CD4-positive, alpha-beta T cell (primary cell): ENCODE measurements around the gene RNF213. TPM values are rescaled to one million over a fixed set of nuclear protein-coding genes. Genes with fewer than 3 reads are reported as not detected.

Source experiments
- ATAC-seq: fragments of 200-7000 bp; cut with Tn5 transposase; one replicate; pipeline ENCODE4 v1.10.0; 2022; ENCODE audit warnings: mild to moderate bottlenecking; ENCODE audit not compliant: poor library complexity
- CTCF ChIA-PET: fragments of 350-600 bp; sonication (Branson Sonifier 250); formaldehyde crosslinking; loops from one replicate; lab custom pipeline; 2021; ENCODE audit warnings: antibody characterized with exemption, inconsistent platforms; lab: Charles Lee
- POLR2A ChIA-PET: fragments of 350-600 bp; sonication (Branson Sonifier 250); formaldehyde crosslinking; loops from one replicate; lab custom pipeline; 2021; ENCODE audit warnings: antibody characterized with exemption, inconsistent platforms; lab: Charles Lee
- DNase-seq, 14 experiments: peaks; one replicate each; pipeline ENCODE4 v3.0.0-alpha.2; 2013 to 2020; ENCODE audit warnings: mixed read lengths in 2 of 14
- H3K27ac ChIP-seq, 2 donors: one replicate each; pipeline versions ENCODE4 v1.5.1 to v1.7.0; 2013; ENCODE audit warnings: low read length in 2 of 2, low read depth in 1 of 2, mild to moderate bottlenecking in 1 of 2
- H3K27me3 ChIP-seq, 2 experiments: 1 replicate in 1 of 2; 2 replicates in 1 of 2; pipeline versions ENCODE4 v1.6.1 to v1.7.0; 2013; ENCODE audit warnings: low read length in 2 of 2, control low read depth in 1 of 2, mild to moderate bottlenecking in 1 of 2, moderate library complexity in 1 of 2; ENCODE audit not compliant: insufficient read depth in 2 of 2, control insufficient read depth in 1 of 2
- H3K36me3 ChIP-seq: one replicate; pipeline ENCODE4 v1.6.1; 2013; ENCODE audit warnings: low read length, control low read depth; ENCODE audit not compliant: insufficient read depth
- H3K4me1 ChIP-seq: one replicate; pipeline ENCODE4 v1.6.1; 2013; ENCODE audit warnings: low read length, control low read depth; ENCODE audit not compliant: insufficient read depth
- H3K4me3 ChIP-seq: one replicate; pipeline ENCODE4 v1.5.1; 2013; ENCODE audit warnings: mild to moderate bottlenecking, low read length, moderate library complexity
- H3K9me3 ChIP-seq, 2 experiments: 1 replicate in 1 of 2; 2 replicates in 1 of 2; pipeline versions ENCODE4 v1.6.1 to v1.7.0; 2013; ENCODE audit warnings: low read length in 2 of 2, mild to moderate bottlenecking in 2 of 2, control low read depth in 1 of 2, moderate library complexity in 1 of 2; ENCODE audit not compliant: control insufficient read depth in 1 of 2, insufficient read depth in 1 of 2
- H3K27ac Mint-ChIP-seq: one replicate; pipeline ENCODE4 v1.8.0; 2020; ENCODE audit warnings: mixed read lengths
- H3K27me3 Mint-ChIP-seq: one replicate; pipeline ENCODE4 v1.8.0; 2021; ENCODE audit warnings: mixed read lengths
- H3K36me3 Mint-ChIP-seq: one replicate; pipeline ENCODE4 v1.8.0; 2021; ENCODE audit warnings: low read depth, mixed read lengths
- H3K4me1 Mint-ChIP-seq: one replicate; pipeline ENCODE4 v1.8.0; 2021; ENCODE audit warnings: low read depth, mixed read lengths
- H3K4me3 Mint-ChIP-seq: one replicate; pipeline ENCODE4 v1.8.0; 2020; ENCODE audit warnings: mild to moderate bottlenecking, mixed read lengths
- H3K9me3 Mint-ChIP-seq: one replicate; pipeline ENCODE4 v1.8.0; 2020; ENCODE audit warnings: mixed read lengths
- CTCF ChIP-seq: fragments of 200-600 bp; IDR thresholded peaks from one replicate; pipeline ENCODE4 v1.8.0; 2022; ENCODE audit warnings: antibody characterized with exemption, mild to moderate bottlenecking
- intact Hi-C, 2 experiments: fragments of 100-400 bp; cut with DNase I in 1 of 2; cut with micrococcal nuclease in 1 of 2; formaldehyde crosslinking; loops; one replicate each; pipeline versions ENCODE4 v1.15.1 to v1.9.0; 2023 to 2025; cut with DNase I, micrococcal nuclease
- total RNA-seq, 174 experiments: library from RNA in 2 of 174; stranded (reverse) in 2 of 174; gene quantifications; one replicate each; pipeline ENCODE4 v1.2.3 and lab custom pipeline; 2021 to 2026

RNF213 gene
- total RNA-seq, 2 experiments from 2014 or later, result 290 to 312 TPM

DNA sequence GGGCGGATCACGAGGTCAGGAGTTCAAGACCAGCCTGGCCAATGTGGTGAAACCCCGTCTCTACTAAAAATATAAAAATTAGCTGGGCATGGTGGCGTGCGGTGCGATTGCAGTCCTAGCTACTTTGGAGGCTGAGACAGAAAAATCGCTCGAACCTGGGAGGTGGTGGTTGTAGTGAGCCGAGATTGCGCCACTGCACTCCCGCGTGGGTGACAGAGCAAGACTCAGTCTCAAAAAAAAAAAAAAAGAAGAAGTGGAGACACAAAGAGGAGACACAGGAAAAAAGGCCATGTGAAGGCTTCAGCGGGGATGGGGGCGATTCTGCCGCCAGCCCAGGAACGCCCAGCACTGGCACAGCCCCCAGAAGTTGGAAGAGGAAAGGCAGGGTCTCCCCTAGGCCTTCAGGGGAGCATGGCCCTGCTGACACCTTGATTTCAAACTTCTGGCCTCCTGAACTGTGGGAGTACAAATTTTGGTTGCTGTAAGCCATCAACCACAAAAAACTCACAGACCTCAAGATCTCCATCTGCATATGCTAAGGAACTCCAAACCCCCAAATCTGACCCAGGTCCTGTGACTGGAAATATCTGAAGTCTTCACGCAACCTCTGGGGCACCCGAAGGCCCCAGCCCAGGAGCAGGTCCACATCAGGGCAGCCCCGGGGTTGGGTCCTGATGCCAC, 47.5 kb upstream of the RNF213 start:
- peaks cover 13% of the 10 kb centered on the region for H3K4me1 ChIP-seq
- DNase-seq, result peak in 2 of 14 experiments; percentile 46 to 55
- peaks cover 86% of the 10 kb centered on the region for H3K36me3 ChIP-seq
- TF ChIP-seq CTCF, result no peak
- CTCF ChIA-PET, result no interaction called here
- Mint-ChIP-seq H3K27ac (no peak overlapping the region), H3K4me3 (no peak overlapping the region), H3K9me3 (no peaks in the 10 kb centered on the region), H3K36me3 (peaks cover 71% of the 10 kb centered on the region), H3K4me1 (peaks cover 17% of the 10 kb centered on the region), H3K27me3 (no peaks in the 10 kb centered on the region)
- H3K27ac ChIP-seq, result no peak overlapping the region
- no peak for ATAC-seq
- no peak overlapping the region for H3K4me3 ChIP-seq
- POLR2A ChIA-PET, result no interaction called here
- intact Hi-C loops, result no loop called here
- H3K9me3 ChIP-seq, result no peaks in the 10 kb centered on the region
- H3K27me3 ChIP-seq, result no peaks in the 10 kb centered on the region

DNA sequence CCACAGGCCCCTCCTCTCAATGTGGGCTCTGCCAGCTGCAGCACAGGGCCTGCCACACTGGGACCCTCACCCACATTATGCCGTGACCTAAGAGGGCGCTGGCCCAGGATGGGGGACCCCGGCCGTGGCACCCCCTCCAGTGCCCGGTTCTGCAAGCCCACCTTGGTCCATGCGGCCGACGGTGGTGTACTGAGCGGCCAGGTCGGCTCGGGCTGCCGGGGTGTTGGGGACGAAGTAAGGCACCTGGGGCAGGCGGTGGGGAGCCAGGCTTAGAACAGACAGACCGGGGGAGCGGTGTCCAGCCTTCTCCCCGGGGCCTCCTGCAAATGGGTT, 47.0 kb upstream of the RNF213 start:
- no peak overlapping the region for H3K27ac Mint-ChIP-seq
- no peaks in the 10 kb centered on the region for H3K9me3 Mint-ChIP-seq
- H3K4me1 Mint-ChIP-seq, result peaks cover 21% of the 10 kb centered on the region
- ChIA-PET POLR2A (no interaction called here), CTCF (no interaction called here)
- Histone ChIP-seq H3K27me3 (no peaks in the 10 kb centered on the region), H3K4me1 (peaks cover 18% of the 10 kb centered on the region), H3K36me3 (peaks cover 82% of the 10 kb centered on the region), H3K4me3 (no peak overlapping the region), H3K27ac (no peak overlapping the region), H3K9me3 (no peaks in the 10 kb centered on the region)
- DNase-seq (no peak), ATAC-seq (no peak)
- no peak overlapping the region for H3K4me3 Mint-ChIP-seq
- TF ChIP-seq CTCF, result no peak
- H3K36me3 Mint-ChIP-seq, result peaks cover 75% of the 10 kb centered on the region
- no peaks in the 10 kb centered on the region for H3K27me3 Mint-ChIP-seq
- intact Hi-C loops, result no loop called here

DNA sequence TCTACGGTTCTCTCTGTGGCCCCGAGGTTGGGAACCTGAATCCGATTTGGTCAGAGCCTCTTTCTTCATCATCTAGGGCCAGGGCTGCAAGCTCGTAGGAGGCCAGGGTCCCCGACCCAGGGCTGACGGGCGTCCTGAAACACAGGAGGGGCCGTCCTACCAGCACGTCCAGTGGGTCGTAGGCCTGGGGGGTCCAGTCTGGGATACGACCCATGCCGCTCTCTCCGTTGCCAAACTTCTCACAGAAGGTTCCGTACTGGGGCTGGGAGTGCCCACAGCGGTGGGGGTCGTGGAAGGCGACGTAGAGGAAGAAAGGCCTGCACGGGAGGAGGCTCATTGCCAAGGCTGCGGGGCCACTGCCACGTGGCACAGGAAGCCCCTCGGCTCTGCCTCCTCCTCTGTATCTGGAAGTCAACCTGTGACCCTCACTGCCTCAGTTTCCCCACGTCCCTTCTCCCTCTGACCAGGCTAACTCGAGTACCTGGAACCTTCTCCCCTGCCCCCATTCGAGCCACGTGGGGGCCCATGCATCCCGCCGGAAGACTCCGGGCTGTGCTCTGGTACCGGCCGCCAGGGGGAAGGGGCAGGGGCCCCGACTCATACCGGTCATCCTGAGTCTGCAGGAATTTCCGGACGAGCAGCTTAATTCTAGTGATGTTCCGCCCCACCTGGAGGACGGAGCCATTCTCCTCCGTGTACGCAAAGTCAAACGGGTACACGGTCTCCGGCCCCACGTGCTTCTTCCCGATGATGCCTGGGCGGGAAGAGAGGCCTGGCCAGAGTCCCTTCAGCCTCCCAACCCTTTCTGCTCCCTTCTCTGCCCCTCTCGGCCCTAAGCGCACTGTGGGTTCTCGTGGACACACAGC, 46.4 kb upstream of the RNF213 start:
- peaks cover 25% of the 10 kb centered on the region for H3K4me1 ChIP-seq
- intact Hi-C loops, result no loop called here
- Mint-ChIP-seq H3K4me3 (no peak overlapping the region), H3K27me3 (no peaks in the 10 kb centered on the region), H3K9me3 (no peaks in the 10 kb centered on the region), H3K36me3 (peaks cover 78% of the 10 kb centered on the region), H3K4me1 (peaks cover 27% of the 10 kb centered on the region), H3K27ac (no peak overlapping the region)
- DNase-seq, result no peak
- TF ChIP-seq CTCF, result no peak
- no peaks in the 10 kb centered on the region for H3K9me3 ChIP-seq
- H3K27ac ChIP-seq, result no peak overlapping the region
- H3K4me3 ChIP-seq, result no peak overlapping the region
- no peak for ATAC-seq
- H3K27me3 ChIP-seq, result no peaks in the 10 kb centered on the region
- ChIA-PET CTCF (no interaction called here), POLR2A (no interaction called here)
- H3K36me3 ChIP-seq, result peaks cover 75% of the 10 kb centered on the region
